Measurements from ENCODE around the gene SLC6A8.

DNA sequence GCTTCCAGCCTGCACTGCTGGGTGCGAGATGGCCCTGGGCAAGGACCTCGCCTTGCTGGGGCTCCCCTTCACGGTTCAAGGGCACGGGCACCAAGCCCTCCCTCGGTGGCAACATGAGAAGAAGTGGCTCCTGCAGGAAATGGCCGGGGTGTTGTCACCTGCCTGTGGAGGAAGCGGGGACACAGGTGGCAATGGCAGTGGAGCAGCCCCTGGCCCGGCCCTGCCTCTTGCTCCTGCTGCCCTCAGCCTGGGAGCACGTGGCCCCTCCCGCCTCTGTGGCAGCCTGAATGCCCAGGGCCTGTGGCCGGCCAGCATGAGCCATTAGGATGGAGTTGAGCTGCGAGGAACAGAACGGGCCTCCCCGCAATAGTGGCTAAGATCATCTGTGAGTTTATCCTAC is 53.7 kb downstream of the SLC6A8 start:
- TF ChIP-seq POLR2AphosphoS5 (IDR thresholded peaks at IDR 0.05) = no peak
- TF ChIP-seq, protein P1, sequence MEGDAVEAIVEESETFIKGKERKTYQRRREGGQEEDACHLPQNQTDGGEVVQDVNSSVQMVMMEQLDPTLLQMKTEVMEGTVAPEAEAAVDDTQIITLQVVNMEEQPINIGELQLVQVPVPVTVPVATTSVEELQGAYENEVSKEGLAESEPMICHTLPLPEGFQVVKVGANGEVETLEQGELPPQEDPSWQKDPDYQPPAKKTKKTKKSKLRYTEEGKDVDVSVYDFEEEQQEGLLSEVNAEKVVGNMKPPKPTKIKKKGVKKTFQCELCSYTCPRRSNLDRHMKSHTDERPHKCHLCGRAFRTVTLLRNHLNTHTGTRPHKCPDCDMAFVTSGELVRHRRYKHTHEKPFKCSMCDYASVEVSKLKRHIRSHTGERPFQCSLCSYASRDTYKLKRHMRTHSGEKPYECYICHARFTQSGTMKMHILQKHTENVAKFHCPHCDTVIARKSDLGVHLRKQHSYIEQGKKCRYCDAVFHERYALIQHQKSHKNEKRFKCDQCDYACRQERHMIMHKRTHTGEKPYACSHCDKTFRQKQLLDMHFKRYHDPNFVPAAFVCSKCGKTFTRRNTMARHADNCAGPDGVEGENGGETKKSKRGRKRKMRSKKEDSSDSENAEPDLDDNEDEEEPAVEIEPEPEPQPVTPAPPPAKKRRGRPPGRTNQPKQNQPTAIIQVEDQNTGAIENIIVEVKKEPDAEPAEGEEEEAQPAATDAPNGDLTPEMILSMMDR (IDR thresholded peaks at IDR 0.05) = no peak
- TF ChIP-seq POLR2A (IDR thresholded peaks at IDR 0.05) = no peak

All from prostate gland (tissue), 2 donors.